ENCODE results near the gene SLC2A6.

Gene SLC2A6

DNA sequence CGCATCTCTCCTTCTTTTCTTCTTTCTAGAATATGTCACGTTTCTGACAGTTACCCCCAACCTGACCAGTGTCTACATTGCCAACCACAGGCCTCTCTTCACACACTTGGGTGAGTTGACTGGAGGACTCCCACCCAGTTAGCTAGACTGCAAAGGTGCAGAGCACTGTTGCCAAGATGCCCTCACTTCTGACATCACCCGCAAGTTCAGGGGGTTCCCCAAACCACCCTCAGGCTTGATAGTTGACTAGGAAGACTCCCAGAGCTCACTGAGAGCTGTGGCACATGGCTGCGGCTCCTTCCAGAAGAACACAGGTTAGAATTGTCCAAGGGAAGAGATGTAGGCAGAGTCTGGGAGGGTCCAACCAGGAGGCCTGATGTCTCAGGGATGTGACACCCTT lies 39.6 kb downstream of the SLC2A6 start:
- H3K27me3 Mint-ChIP-seq: no peaks in the 10 kb centered on the region
- no peaks in the 10 kb centered on the region for H3K36me3 Mint-ChIP-seq (ENCODE audit: low read depth)
- H3K4me1 Mint-ChIP-seq (ENCODE audit: low read depth): peaks cover 5% of the 10 kb centered on the region
- no peaks in the 10 kb centered on the region for H3K9me3 Mint-ChIP-seq
- no peak overlapping the region for H3K27ac Mint-ChIP-seq
- no peak overlapping the region for H3K4me3 Mint-ChIP-seq
- no peak for DNase-seq

DNA sequence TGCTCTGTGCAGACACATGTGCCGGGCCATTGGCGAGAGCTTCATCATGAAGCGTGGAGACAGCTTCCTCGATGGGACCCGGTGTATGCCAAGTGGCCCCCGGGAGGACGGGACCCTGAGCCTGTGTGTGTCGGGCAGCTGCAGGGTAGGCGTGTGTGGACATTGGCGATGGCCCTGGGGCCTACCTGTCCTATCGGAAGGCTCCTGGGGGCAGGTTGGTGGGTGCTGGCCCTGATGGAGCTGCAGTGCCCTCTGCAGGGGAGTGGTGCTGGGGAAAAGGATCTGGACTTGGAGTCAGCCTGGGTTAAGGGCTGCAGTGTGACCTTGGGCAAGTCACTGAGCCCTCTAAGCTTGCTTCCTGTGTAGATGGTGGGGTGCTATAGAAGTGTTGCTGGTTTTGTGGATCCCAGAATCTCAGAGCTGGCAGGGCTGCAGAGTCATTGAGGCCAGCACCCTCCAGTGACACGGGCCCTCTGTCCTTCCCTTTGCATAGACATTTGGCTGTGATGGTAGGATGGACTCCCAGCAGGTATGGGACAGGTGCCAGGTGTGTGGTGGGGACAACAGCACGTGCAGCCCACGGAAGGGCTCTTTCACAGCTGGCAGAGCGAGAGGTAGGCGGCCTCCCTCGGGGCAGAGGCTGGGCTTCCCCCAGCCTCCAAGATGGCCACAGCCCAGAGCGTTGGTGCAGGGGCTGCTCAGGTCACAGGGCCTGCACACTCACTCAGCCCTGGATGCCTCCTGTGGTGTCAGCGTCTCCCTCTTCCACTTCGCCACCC lies 41.0 kb downstream of the SLC2A6 start:
- Mint-ChIP-seq H3K4me1 (ENCODE audit: low read depth) (peaks cover 5% of the 10 kb centered on the region), H3K9me3 (no peaks in the 10 kb centered on the region), H3K4me3 (no peak overlapping the region), H3K27ac (no peak overlapping the region), H3K36me3 (ENCODE audit: low read depth) (no peaks in the 10 kb centered on the region), H3K27me3 (no peaks in the 10 kb centered on the region)
- no peak for DNase-seq

GRCh38 chr9:133436681-133437080 lies 42.2 kb downstream of the SLC2A6 start:
- H3K9me3 Mint-ChIP-seq: no peaks in the 10 kb centered on the region
- DNase-seq: no peak
- no peak overlapping the region for H3K4me3 Mint-ChIP-seq
- H3K27ac Mint-ChIP-seq: no peak overlapping the region
- no peaks in the 10 kb centered on the region for H3K36me3 Mint-ChIP-seq (ENCODE audit: low read depth)
- H3K4me1 Mint-ChIP-seq (ENCODE audit: low read depth): peaks cover 5% of the 10 kb centered on the region
- no peaks in the 10 kb centered on the region for H3K27me3 Mint-ChIP-seq

DNA sequence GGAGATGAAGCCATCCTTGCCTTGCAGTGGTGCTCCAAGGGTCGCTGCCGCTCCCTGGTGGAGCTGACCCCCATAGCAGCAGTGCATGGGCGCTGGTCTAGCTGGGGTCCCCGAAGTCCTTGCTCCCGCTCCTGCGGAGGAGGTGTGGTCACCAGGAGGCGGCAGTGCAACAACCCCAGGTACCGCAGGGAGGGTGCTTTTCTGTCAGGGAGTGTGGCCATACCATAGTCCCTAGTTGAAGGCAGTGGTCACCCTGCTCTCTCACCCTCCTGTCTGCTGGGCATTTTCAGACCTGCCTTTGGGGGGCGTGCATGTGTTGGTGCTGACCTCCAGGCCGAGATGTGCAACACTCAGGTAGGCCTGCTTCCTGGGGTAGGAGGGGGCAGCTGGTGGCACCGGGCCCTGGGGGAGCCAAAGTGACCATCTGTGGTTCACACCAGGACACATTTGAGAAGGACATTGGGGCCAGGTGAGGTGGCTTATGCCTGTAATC lies 45.5 kb downstream of the SLC2A6 start:
- Mint-ChIP-seq H3K36me3 (ENCODE audit: low read depth) (no peaks in the 10 kb centered on the region), H3K27ac (no peak overlapping the region), H3K4me1 (ENCODE audit: low read depth) (no peaks in the 10 kb centered on the region), H3K9me3 (no peaks in the 10 kb centered on the region), H3K27me3 (peaks cover 5% of the 10 kb centered on the region), H3K4me3 (no peak overlapping the region)
- DNase-seq: no peak

- H3K27ac Mint-ChIP-seq: no peak overlapping the region
- H3K4me1 Mint-ChIP-seq (ENCODE audit: low read depth): peaks cover 4% of the 10 kb centered on the region
- no peak for DNase-seq
- no peaks in the 10 kb centered on the region for H3K9me3 Mint-ChIP-seq
- no peaks in the 10 kb centered on the region for H3K36me3 Mint-ChIP-seq (ENCODE audit: low read depth)
- peaks cover 35% of the 10 kb centered on the region for H3K27me3 Mint-ChIP-seq
- no peak overlapping the region for H3K4me3 Mint-ChIP-seq
Observed at GRCh38 chr9:133430244-133430643, 48.7 kb downstream of the SLC2A6 start.

GRCh38 chr9:133429641-133430161 lies 49.2 kb downstream of the SLC2A6 start:
- Mint-ChIP-seq H3K9me3 (no peaks in the 10 kb centered on the region), H3K4me1 (ENCODE audit: low read depth) (peaks cover 4% of the 10 kb centered on the region), H3K27ac (no peak overlapping the region), H3K36me3 (ENCODE audit: low read depth) (no peaks in the 10 kb centered on the region), H3K27me3 (peaks cover 37% of the 10 kb centered on the region), H3K4me3 (no peak overlapping the region)
- DNase-seq: peak; percentile 38

- no peak overlapping the region for H3K27ac Mint-ChIP-seq
- peaks cover 4% of the 10 kb centered on the region for H3K4me1 Mint-ChIP-seq (ENCODE audit: low read depth)
Observed at GRCh38 chr9:133429214-133429613, 49.7 kb downstream of the SLC2A6 start.

GRCh38 chr9:133428617-133429101 lies 50.2 kb downstream of the SLC2A6 start:
- Mint-ChIP-seq H3K4me1 (ENCODE audit: low read depth) (peaks cover 4% of the 10 kb centered on the region), H3K27me3 (peaks cover 37% of the 10 kb centered on the region), H3K9me3 (no peaks in the 10 kb centered on the region), H3K4me3 (no peak overlapping the region), H3K27ac (no peak overlapping the region), H3K36me3 (ENCODE audit: low read depth) (no peaks in the 10 kb centered on the region)
- DNase-seq: no peak

More at GRCh38 chr9:133429214-133429613, 49.7 kb downstream of the SLC2A6 start:
- no peaks in the 10 kb centered on the region for H3K9me3 Mint-ChIP-seq
- H3K36me3 Mint-ChIP-seq (ENCODE audit: low read depth): no peaks in the 10 kb centered on the region
- H3K4me3 Mint-ChIP-seq: no peak overlapping the region
- H3K27me3 Mint-ChIP-seq: peaks cover 37% of the 10 kb centered on the region
- no peak for DNase-seq

DNA sequence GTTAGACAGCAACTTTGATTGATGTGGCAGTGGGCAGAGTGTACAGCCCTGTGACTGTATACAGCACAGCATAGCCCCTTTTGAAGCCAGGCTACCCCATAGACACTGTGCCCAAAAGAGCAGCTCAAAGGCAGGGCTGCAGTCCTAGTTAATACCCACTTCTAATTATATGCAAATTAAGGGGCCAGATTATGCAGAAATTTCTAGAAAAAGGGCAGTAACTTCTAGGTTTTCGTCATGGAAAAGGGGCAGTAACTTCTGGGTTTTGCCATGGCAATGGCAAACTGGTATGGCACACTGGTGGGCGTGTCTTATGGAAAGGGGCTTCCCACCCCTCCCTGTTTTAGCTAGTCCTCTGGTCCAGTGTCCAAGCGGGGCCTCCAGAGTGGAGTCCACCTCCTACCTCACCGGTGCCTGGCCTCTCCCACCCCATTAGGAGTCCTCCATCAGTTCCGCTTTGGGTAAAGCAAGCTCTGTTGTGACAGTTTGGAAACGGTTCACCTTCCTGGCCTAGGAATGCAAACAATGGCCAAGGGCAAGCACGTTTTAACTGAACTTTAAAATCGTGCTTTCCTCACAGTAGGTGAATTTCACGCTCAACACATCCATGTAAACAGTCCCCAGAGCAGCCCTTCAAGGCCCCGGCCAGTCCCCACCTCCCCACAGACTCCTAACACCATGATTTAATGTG lies 51.1 kb downstream of the SLC2A6 start:
- Mint-ChIP-seq H3K27ac (no peak overlapping the region), H3K36me3 (ENCODE audit: low read depth) (no peaks in the 10 kb centered on the region), H3K4me1 (ENCODE audit: low read depth) (peaks cover 4% of the 10 kb centered on the region), H3K4me3 (no peak overlapping the region), H3K9me3 (no peaks in the 10 kb centered on the region), H3K27me3 (peaks cover 37% of the 10 kb centered on the region)
- DNase-seq: no peak

DNA sequence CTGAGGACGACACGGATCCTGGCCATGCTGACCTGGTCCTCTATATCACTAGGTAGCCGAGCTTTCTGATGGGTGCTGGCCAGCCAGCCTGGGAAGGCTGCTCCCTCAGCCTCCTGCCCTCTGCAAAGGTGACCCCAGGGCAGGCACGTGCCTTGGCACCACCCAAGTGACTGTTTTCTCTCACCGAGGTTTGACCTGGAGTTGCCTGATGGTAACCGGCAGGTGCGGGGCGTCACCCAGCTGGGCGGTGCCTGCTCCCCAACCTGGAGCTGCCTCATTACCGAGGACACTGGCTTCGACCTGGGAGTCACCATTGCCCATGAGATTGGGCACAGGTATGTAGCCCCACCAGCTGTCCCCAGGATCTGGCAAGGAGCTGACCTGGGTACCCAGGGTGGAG lies 52.9 kb downstream of the SLC2A6 start:
- H3K4me3 Mint-ChIP-seq: no peak overlapping the region
- H3K27me3 Mint-ChIP-seq: peaks cover 37% of the 10 kb centered on the region
- no peaks in the 10 kb centered on the region for H3K9me3 Mint-ChIP-seq
- no peak for DNase-seq
- H3K4me1 Mint-ChIP-seq (ENCODE audit: low read depth): peaks cover 18% of the 10 kb centered on the region
- H3K27ac Mint-ChIP-seq: no peak overlapping the region
- H3K36me3 Mint-ChIP-seq (ENCODE audit: low read depth): no peaks in the 10 kb centered on the region

GRCh38 chr9:133425049-133425632 lies 53.8 kb downstream of the SLC2A6 start:
- DNase-seq: no peak
- Mint-ChIP-seq H3K27me3 (peaks cover 35% of the 10 kb centered on the region), H3K4me1 (ENCODE audit: low read depth) (peaks cover 24% of the 10 kb centered on the region), H3K27ac (no peak overlapping the region), H3K9me3 (no peaks in the 10 kb centered on the region), H3K36me3 (ENCODE audit: low read depth) (no peaks in the 10 kb centered on the region), H3K4me3 (no peak overlapping the region)

- H3K4me3 Mint-ChIP-seq: no peak overlapping the region
- H3K27me3 Mint-ChIP-seq: peaks cover 33% of the 10 kb centered on the region
- H3K36me3 Mint-ChIP-seq (ENCODE audit: low read depth): no peaks in the 10 kb centered on the region
- no peak for DNase-seq
- no peaks in the 10 kb centered on the region for H3K9me3 Mint-ChIP-seq
- H3K4me1 Mint-ChIP-seq (ENCODE audit: low read depth): peaks cover 27% of the 10 kb centered on the region
- H3K27ac Mint-ChIP-seq: no peak overlapping the region
Observed at GRCh38 chr9:133424187-133424586, 54.7 kb downstream of the SLC2A6 start.

DNA sequence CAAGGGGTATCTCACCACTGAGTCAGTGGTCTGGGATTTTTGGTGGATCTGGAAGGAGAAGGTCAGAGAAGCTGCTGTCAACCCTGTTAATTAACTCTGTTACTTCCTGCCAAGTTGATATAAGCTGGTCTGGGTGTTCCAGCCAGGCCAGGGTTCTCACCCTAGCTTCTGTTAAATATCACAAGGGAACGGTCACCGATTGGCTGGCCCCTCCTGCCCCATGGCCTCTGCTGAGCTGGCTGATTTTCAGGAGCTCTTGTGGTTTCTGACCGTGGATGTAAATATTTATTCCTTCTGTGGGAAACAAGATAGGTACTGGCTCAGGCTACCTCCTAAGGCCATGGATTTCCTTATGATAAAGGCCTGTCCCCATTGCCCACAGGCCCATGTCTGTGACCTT lies 55.7 kb downstream of the SLC2A6 start:
- H3K4me3 Mint-ChIP-seq: no peak overlapping the region
- no peak for DNase-seq
- peaks cover 32% of the 10 kb centered on the region for H3K27me3 Mint-ChIP-seq
- H3K27ac Mint-ChIP-seq: no peak overlapping the region
- peaks cover 2% of the 10 kb centered on the region for H3K36me3 Mint-ChIP-seq (ENCODE audit: low read depth)
- peaks cover 36% of the 10 kb centered on the region for H3K4me1 Mint-ChIP-seq (ENCODE audit: low read depth)
- H3K9me3 Mint-ChIP-seq: no peaks in the 10 kb centered on the region

DNA sequence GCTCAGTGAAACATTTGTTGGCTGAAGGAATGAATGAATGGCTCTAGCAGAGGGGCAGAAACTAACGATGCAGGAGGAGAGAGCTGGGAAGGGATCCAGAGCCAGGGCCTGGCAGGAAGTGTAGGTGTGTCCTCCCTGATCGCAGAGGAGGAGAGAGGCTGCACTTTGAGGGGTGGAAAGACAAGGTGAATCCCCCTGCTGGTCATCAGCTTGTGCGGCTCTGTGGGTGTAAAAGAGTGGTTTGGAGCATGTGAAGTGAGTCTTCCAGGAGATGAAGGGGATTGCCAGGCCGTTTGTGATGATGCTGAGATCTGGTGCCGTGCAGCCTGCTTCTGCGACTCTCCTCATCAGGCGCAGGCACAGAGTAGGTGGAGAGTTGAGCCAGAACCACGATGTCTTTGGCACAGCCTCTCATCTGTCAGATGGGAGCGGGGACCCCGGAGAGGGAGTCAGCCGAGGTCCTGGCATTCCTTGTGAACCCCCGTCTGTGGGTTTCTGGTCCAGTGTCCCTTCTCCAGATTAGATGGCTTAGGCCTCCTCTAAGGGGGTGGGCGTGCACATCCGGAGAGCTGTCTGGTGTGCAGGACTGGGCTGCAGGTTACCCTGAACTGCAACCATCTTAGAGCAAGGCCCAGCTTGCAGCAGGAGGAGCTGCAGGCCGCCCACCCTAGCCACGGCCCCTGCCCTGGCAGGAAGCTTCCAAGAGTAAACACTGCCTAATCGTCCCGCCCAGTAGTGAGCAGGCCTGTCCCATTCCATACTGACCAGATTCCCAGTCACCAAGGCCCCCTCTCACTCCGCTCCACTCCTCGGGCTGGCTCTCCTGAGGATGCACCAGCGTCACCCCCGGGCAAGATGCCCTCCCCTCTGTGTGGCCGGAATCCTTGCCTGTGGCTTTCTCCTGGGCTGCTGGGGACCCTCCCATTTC lies 57.0 kb downstream of the SLC2A6 start, which contains the start of gene ADAMTS13:
ADAMTS13 (plus strand) TSS at position 753 of the 928 bp plus-strand sequence; CDS start at position 830, 77 bp downstream.
- peak; percentile 52 for DNase-seq
- H3K36me3 Mint-ChIP-seq (ENCODE audit: low read depth): peaks cover 14% of the 10 kb centered on the region
- H3K4me3 Mint-ChIP-seq: no peak within 1 kb of the TSS
- H3K4me1 Mint-ChIP-seq (ENCODE audit: low read depth): peaks cover 34% of the 10 kb centered on the region
- H3K27ac Mint-ChIP-seq: peak within 1 kb of the TSS; percentile 63
- no peaks in the 10 kb centered on the region for H3K9me3 Mint-ChIP-seq
- peaks cover 19% of the 10 kb centered on the region for H3K27me3 Mint-ChIP-seq

Data from activated T-cell treated with anti-CD3 and anti-CD28 coated beads, Interleukin-2, amount 50 U/mL, for 24 hours (primary cell).